ENCODE results near the gene CCAR1.
"Not testable (repeated sequence)": the region's sequence is repeated elsewhere in the genome, so short reads cannot be mapped to it uniquely, and the experiment has no call there.

The CCAR1 gene

GRCh38 chr10:68720793-68721672 is at the start of gene CCAR1:
CCAR1 (plus strand) TSS chr10:68721239; CDS start chr10:68722505, 1,266 bp downstream.
- DNase-seq = peak; percentile 98

- DNase-seq = no peak
Measured at GRCh38 chr10:68684413-68684812, 36.6 kb upstream of the CCAR1 start.

DNA sequence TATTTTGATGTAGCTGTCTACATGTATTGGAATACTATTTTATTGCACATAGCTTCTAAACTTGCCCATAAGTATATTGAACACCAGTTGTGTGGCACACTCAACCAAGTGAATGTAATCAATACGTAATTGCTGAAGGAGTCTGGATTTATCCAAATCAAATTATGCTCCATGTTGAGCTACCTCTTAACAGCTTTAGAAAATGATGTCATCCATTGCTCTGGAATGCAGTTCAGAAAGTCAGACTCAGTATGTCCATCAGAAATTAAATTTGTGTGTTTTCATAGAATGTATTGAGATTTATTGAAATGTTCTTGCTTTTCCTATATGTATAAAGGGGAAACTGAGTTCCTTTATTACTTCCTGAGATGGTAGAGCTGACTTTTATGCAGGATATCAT is 25.0 kb upstream of the CCAR1 start:
- DNase-seq = no peak

DNA sequence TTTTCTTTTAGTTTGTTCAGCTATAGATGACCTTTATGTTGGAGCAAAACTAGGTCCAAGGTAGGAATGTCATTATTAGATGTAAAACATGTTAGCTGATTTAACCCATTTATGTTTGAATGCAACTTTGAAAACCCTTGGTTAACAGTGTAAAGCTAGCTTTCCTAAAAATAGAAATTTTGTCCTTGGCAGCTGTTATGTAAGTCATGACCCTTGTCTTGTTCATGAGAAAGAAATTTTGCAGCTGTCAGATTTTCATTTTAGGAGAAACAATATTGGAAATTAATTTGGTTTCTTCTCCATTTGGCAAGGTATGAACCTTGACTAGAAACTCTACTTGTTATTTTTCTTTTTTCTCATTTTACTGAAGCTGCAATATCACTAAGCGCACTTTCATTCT is 23.9 kb upstream of the CCAR1 start:
- DNase-seq = no peak

- no peak for DNase-seq
Measured at GRCh38 chr10:68700197-68700596, 20.8 kb upstream of the CCAR1 start.

- no peak for DNase-seq
Measured at GRCh38 chr10:68705548-68705947, 15.5 kb upstream of the CCAR1 start.

GRCh38 chr10:68708987-68709386 is 12.1 kb upstream of the CCAR1 start:
- not testable (repeated sequence) for DNase-seq

DNA sequence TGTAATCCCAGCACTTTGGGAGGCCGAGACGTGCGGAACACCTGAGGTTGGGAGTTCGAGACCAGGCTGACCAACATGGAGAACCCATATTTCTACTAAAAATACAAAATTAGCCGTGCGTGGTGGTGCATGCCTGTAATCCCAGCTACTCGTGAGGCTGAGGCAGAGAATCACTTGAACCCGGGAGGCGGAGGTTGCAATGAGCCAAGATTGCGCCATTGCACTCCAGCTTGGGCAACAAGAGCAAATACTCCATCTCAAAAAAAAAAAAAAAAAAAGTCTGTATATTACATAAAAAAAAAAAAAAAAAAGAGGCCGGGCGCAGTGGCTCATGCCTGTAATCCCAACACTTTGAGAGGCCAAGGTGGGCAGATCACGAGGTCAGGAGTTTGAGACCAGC is 8.0 kb upstream of the CCAR1 start:
- DNase-seq = not testable (repeated sequence)

DNA sequence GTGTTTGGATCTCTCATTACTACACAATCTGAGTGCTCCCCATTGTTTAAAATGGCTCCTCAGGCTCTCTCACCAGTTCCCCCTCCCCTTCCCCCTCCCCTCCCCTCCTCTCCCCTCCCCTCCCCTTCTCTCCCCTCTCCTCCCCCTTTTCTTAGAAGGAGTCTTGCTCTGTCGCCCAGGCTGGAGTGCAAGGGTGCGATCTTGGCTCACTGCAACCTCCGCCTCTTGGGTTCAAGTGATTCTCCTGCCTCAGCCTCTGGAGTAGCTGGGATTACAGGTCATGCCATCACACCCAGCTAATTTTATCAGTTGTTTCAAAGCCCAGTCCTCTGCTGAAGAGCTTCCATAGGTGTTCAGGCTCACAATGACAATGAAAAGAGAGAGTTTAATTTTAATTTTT is 3.6 kb upstream of the CCAR1 start:
- no peak for DNase-seq

GRCh38 chr10:68721673-68722335 is 765 bp downstream of the CCAR1 start:
- DNase-seq = peak; percentile 18

DNA sequence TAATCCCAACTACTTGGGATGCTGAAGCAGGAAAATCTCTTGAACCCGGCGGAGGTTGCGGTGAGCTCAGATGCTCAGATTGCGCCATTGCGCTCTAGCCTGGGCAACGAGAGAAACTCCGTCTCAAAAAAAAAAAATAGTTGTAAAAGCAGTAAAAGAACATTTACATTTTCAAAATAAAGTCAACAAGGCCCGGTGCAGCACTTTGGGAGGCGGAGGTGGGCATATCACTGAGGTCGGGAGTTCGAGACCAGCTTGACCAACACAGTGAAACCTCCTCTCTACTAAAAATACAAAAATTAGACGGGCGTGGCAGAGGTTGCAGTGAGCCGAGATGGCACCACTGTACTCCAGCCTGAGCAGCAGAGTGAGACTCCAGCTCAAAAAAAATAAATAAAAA is 4.0 kb downstream of the CCAR1 start:
- no peak for DNase-seq

DNA sequence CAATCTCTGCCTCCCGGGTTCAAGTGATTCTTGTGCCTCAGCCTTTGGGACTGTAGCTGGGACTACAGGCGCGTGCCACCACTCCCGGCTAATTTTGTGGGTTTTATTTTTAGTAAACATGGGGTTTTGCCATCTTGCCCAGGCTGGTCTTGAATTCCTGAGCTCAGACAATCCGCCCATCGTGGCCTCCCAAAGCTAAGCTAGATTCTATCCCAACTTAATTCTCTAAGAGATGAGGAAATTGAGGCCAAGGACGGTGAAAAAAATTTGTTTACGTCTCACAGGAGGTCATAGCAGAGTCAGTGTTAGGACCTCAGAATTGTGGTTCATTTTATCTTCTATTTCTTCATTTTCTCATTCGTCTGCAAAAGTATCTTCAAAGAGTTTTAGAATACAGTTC is 6.1 kb downstream of the CCAR1 start:
- DNase-seq = no peak

DNA sequence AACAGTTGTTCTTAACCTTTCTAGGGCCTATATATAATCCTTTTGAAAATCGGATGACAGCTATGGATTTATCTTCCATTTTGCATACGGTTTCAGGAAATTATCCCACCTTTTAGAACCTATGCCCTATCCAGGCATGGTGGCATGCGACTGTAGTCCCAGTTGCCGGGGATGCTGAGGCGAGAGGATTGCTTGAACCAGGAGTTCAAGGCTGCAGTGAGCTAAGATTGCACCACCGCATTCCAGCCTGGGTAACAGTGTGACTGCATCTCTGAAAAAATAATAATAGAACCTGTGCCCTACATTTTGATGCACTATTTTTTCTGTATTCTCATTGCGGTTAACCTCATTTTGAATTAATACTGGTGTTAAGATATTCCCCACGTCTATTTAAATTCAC is 11.6 kb downstream of the CCAR1 start:
- DNase-seq = no peak

GRCh38 chr10:68734349-68734748 is 13.3 kb downstream of the CCAR1 start:
- DNase-seq = no peak

GRCh38 chr10:68735119-68735518 is 14.1 kb downstream of the CCAR1 start:
- DNase-seq = no peak

- not testable (repeated sequence) for DNase-seq
Measured at GRCh38 chr10:68735739-68736138, 14.7 kb downstream of the CCAR1 start.

GRCh38 chr10:68740676-68741075 is 19.6 kb downstream of the CCAR1 start:
- DNase-seq = not testable (repeated sequence)

- no peak for DNase-seq
Measured at GRCh38 chr10:68742397-68742796, 21.4 kb downstream of the CCAR1 start.

DNA sequence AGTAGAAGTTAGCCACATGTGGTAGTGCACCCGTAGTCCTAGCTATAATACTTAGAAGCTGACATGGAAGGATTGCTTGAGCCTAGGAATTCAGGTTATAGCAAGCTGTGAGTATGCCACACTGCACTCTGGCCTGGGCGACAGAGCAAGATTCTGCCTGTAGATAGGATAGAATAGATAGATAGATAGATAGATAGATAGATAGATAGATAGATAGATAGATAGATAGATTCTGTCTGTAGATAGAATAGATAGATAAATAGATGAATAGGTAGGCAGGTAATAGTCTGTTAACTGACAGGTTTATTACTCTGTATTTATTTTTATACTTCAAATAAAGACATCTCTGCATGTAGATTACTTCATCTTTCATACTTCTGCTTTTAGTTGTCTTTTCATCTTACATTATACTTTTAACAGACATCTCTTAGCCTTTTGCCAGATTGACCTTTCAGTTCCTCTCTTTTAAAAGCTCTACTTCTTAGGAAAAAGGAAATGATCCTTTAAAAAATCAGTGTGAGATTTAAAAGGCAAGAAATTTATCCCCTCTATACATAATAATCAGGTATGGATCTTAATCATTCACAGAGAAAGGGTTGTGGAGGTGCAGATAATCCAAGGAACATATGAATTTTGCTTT is 31.8 kb downstream of the CCAR1 start:
- no peak for DNase-seq

DNA sequence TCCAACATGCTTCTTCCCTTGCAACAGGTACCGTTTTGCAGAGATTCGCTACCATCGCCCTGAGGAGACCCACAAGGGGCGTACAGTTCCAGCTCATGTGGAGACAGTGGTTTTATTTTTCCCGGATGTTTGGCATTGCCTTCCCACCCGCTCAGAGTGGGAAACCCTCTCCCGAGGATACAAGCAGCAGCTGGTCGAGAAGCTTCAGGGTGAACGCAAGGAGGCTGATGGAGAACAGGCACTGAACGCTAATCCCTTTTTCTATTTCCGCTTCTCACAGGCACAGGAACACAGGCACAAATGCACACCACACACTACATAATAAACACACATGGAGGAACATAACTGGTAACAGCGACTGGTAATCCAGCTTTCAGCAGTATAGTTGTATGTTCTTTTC is 35.2 kb downstream of the CCAR1 start:
- DNase-seq = no peak

DNA sequence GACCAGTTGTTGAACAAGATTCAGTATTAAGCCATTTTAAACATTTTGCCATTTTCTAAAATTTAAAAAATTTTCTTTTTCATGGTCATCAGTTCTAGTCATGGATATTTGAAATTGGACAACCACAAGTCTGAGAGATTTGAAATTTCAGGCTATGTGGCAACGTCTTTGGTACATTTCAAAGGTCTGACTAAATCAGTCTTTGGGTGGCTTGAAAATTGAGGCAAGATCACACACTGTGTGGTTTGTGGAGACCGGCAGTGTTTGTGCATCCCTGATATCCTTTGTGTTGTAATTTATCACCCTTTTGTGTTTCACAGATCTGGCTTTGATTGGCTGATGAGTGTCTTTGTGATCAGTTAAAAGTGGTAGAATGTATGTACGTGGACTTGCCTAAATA is 35.7 kb downstream of the CCAR1 start:
- no peak for DNase-seq

DNA sequence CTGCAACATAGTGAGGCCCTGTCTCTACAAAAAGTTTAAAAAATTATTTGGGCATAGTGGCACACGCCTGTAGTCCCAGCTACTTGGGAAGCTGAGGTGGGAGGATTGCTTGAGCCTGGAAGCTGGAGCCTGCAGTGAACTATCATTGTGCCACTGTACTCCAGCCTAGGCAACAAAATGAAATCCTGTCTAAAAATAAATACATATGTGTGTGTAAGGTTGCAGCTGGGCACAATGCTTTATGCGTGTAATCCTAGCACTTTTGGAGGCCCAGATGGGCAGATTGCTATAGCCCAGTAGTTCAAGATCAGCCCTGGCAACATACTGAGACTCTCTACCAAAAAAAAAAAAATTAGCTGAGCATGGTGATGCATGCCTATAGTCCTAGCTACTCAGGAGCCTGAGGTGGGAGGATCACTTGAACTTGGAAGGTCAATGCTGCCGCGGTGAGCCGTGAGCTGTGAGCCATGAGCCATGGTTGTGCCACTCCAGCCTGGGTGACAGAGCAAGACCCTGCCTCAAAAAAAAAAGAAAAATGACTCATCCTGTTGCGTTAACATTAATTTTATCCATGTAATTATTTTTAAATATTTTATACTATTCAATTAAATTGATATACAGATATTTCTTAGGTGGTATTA is 38.3 kb downstream of the CCAR1 start:
- no peak for DNase-seq

GRCh38 chr10:68759967-68760366 is 38.9 kb downstream of the CCAR1 start:
- DNase-seq = no peak

All from NCI-H510A (cell line).